Measurements from ENCODE around the gene TSC22D2. TPM values are rescaled to one million over a fixed set of nuclear protein-coding genes. Genes with fewer than 3 reads are reported as not detected.

TSC22D2 gene
- total and polyA plus RNA-seq, 2 experiments from 2014 or later = 11.5 to 27.5 TPM

DNA sequence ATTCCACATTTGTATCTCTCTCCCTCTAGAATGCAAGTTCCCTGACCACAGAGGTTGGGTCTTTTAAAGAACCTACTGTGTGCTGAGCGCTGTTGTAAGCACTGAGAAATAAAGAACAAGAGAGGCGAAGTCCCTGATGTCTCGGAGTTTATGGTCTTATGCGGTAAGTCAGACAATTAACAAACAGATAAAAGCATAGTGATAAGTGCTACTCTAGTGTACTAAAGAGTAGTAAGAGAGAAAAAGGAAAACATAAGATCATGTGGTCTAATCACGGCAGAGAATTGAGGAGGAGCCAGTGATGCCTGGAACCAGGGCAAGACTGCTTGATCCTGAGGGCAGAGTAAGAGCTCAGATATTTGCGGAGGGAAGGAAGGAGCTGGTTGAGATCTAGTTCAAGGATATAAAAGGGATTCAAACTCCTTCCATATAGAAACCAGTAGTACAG lies 29.8 kb upstream of the TSC22D2 start:
- H3F3A ChIP-seq (ENCODE audit: insufficient read depth) = peaks cover 17% of the 10 kb centered on the region
- no peaks in the 10 kb centered on the region for H4K20me1 ChIP-seq (ENCODE audit: insufficient read depth)
- no peak overlapping the region for H3K4me3 ChIP-seq
- H3K27ac ChIP-seq = no peak overlapping the region
- 84 to 88% methylated on average over 6 of the region's 6 CpGs for WGBS, 2 experiments (ENCODE audit: low coverage in 1 of 2, low lambda C conversion rate in 2 of 2, missing lambda C conversion rate in 2 of 2)
- H3K4me1 ChIP-seq (ENCODE audit: insufficient read depth) = peaks cover 14% of the 10 kb centered on the region
- no peak overlapping the region for H3K4me2 ChIP-seq (ENCODE audit: unreplicated experiment)
- no peak for DNase-seq
- in situ Hi-C loops (cut with MboI) = no loop called here
- no peak overlapping the region for H3K9ac ChIP-seq
- no peaks in the 10 kb centered on the region for H3K9me3 ChIP-seq (ENCODE audit: low read depth)
- no peaks in the 10 kb centered on the region for H3K27me3 ChIP-seq (replicated peaks; ENCODE audit: insufficient read depth)
- no peak overlapping the region for H2AFZ ChIP-seq
- H3K9me2 ChIP-seq (ENCODE audit: insufficient read depth) = no peaks in the 10 kb centered on the region
- H3K36me3 ChIP-seq (ENCODE audit: low read depth) = no peaks in the 10 kb centered on the region
- TF ChIP-seq EZH2 (IDR thresholded peaks at IDR 0.05; ENCODE audit: insufficient read depth, poor library complexity, severe bottlenecking) = no peak
- TF ChIP-seq EZH2phosphoT487 (IDR thresholded peaks at IDR 0.05; ENCODE audit: insufficient read depth, low read depth) = no peak
- no peaks in the 10 kb centered on the region; the same call in 1 of the 2 replicates for H3K79me2 ChIP-seq (ENCODE audit: insufficient read depth)

DNA sequence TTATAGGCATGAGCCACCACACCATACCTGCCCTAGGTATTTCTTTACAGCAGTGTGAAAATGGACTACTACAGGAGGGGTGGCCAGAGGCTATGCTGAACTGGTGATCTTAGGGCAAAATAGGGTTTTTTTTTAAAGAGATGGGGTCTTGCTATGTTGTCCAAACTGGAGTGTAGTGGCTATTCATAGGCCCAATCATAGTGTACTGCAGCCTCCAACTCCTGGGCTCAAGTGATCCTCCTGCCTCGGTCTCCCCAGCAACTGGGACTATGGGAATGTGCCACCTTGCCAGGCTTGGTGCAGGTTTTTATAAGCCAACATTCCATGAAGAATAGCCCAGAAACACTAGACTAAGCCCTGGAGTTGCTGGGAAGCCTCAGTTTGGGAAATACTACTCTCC lies 28.6 kb upstream of the TSC22D2 start:
- 93 to 100% methylated on average over 1 of the region's 1 CpG for WGBS, 2 experiments (ENCODE audit: low coverage in 1 of 2, low lambda C conversion rate in 2 of 2, missing lambda C conversion rate in 2 of 2)

DNA sequence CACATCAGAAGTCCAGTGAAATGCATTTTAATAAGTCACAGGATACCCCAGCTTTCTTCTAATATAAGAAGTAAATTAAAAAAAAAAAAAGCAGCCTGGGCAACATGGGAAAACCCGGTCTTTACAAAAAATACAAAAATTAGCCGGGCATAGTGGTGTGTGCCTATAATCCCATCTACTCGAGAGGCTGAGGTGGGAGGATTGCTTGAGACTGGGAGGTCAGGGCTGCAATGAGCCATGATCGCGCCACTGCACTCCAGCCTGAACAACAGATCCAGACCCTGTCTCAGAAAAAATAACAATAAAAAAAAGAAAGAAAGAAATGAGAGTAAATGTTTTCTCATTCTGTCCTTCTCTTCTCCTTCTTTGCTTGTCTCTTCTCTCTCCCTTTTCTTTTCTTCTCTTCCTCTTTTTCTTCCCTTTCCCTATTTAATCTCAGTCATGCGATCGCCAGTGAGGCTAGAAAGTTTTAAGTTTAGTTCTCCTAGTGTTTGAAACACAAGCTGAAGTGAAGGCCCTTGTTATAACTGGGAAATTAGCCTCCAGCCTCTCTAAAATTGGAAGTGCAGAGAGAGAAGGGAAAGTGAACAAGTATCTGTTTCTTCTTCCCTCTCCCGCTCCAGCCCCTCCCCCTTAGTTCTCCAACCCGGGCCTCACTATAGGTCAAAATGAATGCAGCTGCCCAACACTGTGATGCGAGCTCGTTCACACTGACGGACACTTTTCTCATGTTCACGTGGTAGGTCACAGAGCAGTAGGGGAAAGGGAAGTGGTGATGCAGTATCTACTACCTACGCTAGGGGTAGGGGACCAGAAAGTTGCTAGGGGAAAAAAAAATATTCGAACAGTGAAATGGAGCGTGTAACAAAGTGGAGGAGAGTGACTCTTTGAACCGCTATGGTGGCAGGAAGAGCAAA lies 23.5 kb upstream of the TSC22D2 start:
- Histone ChIP-seq H3K27ac (no peak overlapping the region), H3K27me3 (replicated peaks; ENCODE audit: insufficient read depth) (no peaks in the 10 kb centered on the region), H2AFZ (no peak overlapping the region), H4K20me1 (ENCODE audit: insufficient read depth) (no peaks in the 10 kb centered on the region), H3K9ac (no peak overlapping the region), H3K9me2 (ENCODE audit: insufficient read depth) (no peaks in the 10 kb centered on the region), H3K36me3 (ENCODE audit: low read depth) (no peaks in the 10 kb centered on the region), H3K4me3 (no peak overlapping the region), H3K4me1 (ENCODE audit: insufficient read depth) (peaks cover 10% of the 10 kb centered on the region), H3K4me2 (ENCODE audit: unreplicated experiment) (no peak overlapping the region), H3K79me2 (ENCODE audit: insufficient read depth) (no peaks in the 10 kb centered on the region), H3K9me3 (ENCODE audit: low read depth) (no peaks in the 10 kb centered on the region), H3F3A (ENCODE audit: insufficient read depth) (peaks cover 17% of the 10 kb centered on the region; the same call in 1 of the 2 replicates)
- WGBS, 2 experiments (ENCODE audit: low coverage in 1 of 2, low lambda C conversion rate in 2 of 2, missing lambda C conversion rate in 2 of 2) = 76 to 78% methylated on average over 17 of the region's 17 CpGs
- DNase-seq = no peak
- TF ChIP-seq EZH2phosphoT487 (IDR thresholded peaks at IDR 0.05; ENCODE audit: insufficient read depth, low read depth) (no peak), EZH2 (IDR thresholded peaks at IDR 0.05; ENCODE audit: insufficient read depth, poor library complexity, severe bottlenecking) (no peak)
- in situ Hi-C loops (cut with MboI) = no loop called here

More for the DNA sequence above, 28.6 kb upstream of the TSC22D2 start:
- Histone ChIP-seq H3K27ac (no peak overlapping the region), H3K4me2 (ENCODE audit: unreplicated experiment) (no peak overlapping the region), H3F3A (ENCODE audit: insufficient read depth) (peaks cover 17% of the 10 kb centered on the region), H3K27me3 (replicated peaks; ENCODE audit: insufficient read depth) (no peaks in the 10 kb centered on the region), H4K20me1 (ENCODE audit: insufficient read depth) (no peaks in the 10 kb centered on the region), H3K9me3 (ENCODE audit: low read depth) (no peaks in the 10 kb centered on the region), H3K4me1 (ENCODE audit: insufficient read depth) (peaks cover 14% of the 10 kb centered on the region), H3K36me3 (ENCODE audit: low read depth) (no peaks in the 10 kb centered on the region), H2AFZ (no peak overlapping the region), H3K9ac (no peak overlapping the region), H3K9me2 (ENCODE audit: insufficient read depth) (no peaks in the 10 kb centered on the region), H3K4me3 (no peak overlapping the region), H3K79me2 (ENCODE audit: insufficient read depth) (no peaks in the 10 kb centered on the region)
- DNase-seq = no peak
- no peak for TF ChIP-seq EZH2 (IDR thresholded peaks at IDR 0.05; ENCODE audit: insufficient read depth, poor library complexity, severe bottlenecking)
- in situ Hi-C loops (cut with MboI) = no loop called here

DNA sequence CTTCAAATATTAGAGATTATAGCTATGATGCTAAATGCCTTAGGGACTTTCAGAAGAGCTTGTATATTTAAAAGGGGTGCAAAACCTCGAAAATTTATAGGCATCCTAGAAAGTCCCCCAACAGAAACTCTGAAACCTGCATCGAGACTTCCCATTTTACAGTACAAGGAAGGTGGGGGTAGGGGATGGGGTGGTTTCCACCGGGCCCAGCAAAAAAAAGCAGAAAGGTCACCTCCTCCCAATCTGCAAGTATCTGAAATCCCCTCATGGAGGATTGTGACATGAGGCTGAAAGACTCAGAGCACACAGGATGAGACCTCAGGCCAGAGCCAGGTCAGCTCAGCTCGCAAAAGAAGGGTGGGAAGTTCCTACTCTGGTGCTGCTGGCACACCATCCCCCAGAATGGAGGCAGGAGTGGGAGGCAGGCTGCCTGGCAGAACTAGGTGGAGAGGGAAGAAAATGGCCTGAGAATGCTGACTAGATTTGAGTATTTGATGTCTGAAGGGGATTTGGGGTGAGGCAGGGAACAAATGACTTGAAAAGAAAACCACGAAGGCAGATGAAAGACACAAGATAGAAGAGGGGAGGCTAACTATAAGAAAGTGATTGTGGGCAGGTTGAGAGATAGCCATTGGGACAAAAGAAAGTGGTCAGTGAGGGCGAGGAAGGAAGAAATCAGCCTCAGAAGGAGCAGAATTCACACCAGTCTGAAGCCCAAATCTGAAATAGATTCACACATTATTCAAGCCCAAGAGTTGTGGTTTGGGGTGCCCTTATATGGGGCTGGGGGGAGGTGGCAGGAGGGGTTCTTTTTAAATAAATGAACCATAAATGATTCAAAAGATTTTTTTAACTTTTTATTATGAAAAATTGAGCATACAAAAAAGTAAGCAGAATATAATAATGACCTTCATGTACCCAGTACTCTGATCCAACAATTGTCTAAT lies 22.5 kb upstream of the TSC22D2 start:
- Histone ChIP-seq H3K9ac (no peak overlapping the region), H3K9me3 (ENCODE audit: low read depth) (no peaks in the 10 kb centered on the region), H3F3A (ENCODE audit: insufficient read depth) (peaks cover 18% of the 10 kb centered on the region; the same call in 1 of the 2 replicates), H3K4me3 (no peak overlapping the region), H3K79me2 (ENCODE audit: insufficient read depth) (no peaks in the 10 kb centered on the region), H3K9me2 (ENCODE audit: insufficient read depth) (no peaks in the 10 kb centered on the region), H3K36me3 (ENCODE audit: low read depth) (no peaks in the 10 kb centered on the region), H3K27ac (no peak overlapping the region), H3K27me3 (replicated peaks; ENCODE audit: insufficient read depth) (no peaks in the 10 kb centered on the region), H4K20me1 (ENCODE audit: insufficient read depth) (no peaks in the 10 kb centered on the region), H2AFZ (no peak overlapping the region), H3K4me1 (ENCODE audit: insufficient read depth) (peaks cover 10% of the 10 kb centered on the region), H3K4me2 (ENCODE audit: unreplicated experiment) (no peak overlapping the region)
- no peak for DNase-seq
- WGBS, 2 experiments (ENCODE audit: low coverage in 1 of 2, low lambda C conversion rate in 2 of 2, missing lambda C conversion rate in 2 of 2) = 94 to 98% methylated on average over 6 of the region's 6 CpGs
- in situ Hi-C loops (cut with MboI) = no loop called here
- no peak for TF ChIP-seq EZH2 (IDR thresholded peaks at IDR 0.05; ENCODE audit: insufficient read depth, poor library complexity, severe bottlenecking)
- no peak for TF ChIP-seq EZH2phosphoT487 (IDR thresholded peaks at IDR 0.05; ENCODE audit: insufficient read depth, low read depth)

All from GM23248 (cell line).